Hepatocyte (in vitro differentiated cells): Measurements from ENCODE around the gene RNASEH2A. TPM values are rescaled to one million over a fixed set of nuclear protein-coding genes. Genes with fewer than 3 reads are reported as not detected.
"Not testable (repeated sequence)": the region's sequence is repeated elsewhere in the genome, so short reads cannot be mapped to it uniquely, and the experiment has no call there.

Source experiments
- DNase-seq: peaks from one replicate; pipeline ENCODE4 v3.0.0-alpha.2; 2016; ENCODE audit warnings: low spot score
- H2AFZ ChIP-seq: fragments of 200-600 bp; sonication (generic); 2 replicates; pipeline ENCODE4 v1.6.0; 2016; ENCODE audit warnings: antibody characterized with exemption, mild to moderate bottlenecking
- H3K27ac ChIP-seq: fragments of 200-600 bp; sonication (generic); 2 replicates; pipeline ENCODE4 v1.5.1; 2016; ENCODE audit warnings: mild to moderate bottlenecking
- H3K27me3 ChIP-seq: fragments of 200-600 bp; sonication (generic); 2 replicates; pipeline ENCODE4 v1.6.1; 2016
- H3K36me3 ChIP-seq: fragments of 200-600 bp; sonication (generic); replicated peaks from 2 replicates; pipeline ENCODE4 v1.5.1; 2016; ENCODE audit warnings: low read depth; ENCODE audit not compliant: insufficient read depth
- H3K4me1 ChIP-seq: fragments of 200-600 bp; sonication (generic); 2 replicates; pipeline ENCODE4 v1.5.1; 2016; ENCODE audit warnings: mild to moderate bottlenecking, moderate library complexity; ENCODE audit not compliant: insufficient read depth
- H3K4me2 ChIP-seq: fragments of 200-600 bp; sonication (generic); 2 replicates; pipeline ENCODE4 v1.6.0; 2016
- H3K4me3 ChIP-seq: fragments of 200-600 bp; sonication (generic); 2 replicates; pipeline ENCODE4 v1.5.1; 2016; ENCODE audit warnings: mild to moderate bottlenecking
- H3K79me2 ChIP-seq: fragments of 200-600 bp; sonication (generic); 2 replicates; pipeline ENCODE4 v1.6.0; 2017; ENCODE audit warnings: mild to moderate bottlenecking
- H3K9me2 ChIP-seq: fragments of 200-600 bp; sonication (generic); replicated peaks from 2 replicates; pipeline ENCODE4 v1.6.0; 2017; ENCODE audit warnings: mild to moderate bottlenecking; ENCODE audit not compliant: insufficient read depth
- H3K9me3 ChIP-seq: fragments of 200-600 bp; sonication (generic); 2 replicates; pipeline ENCODE4 v1.5.1; 2016; ENCODE audit warnings: low read depth, mild to moderate bottlenecking
- H4K20me1 ChIP-seq: fragments of 200-600 bp; sonication (generic); 2 replicates; pipeline ENCODE4 v1.6.0; 2016; ENCODE audit warnings: mild to moderate bottlenecking; ENCODE audit not compliant: insufficient read depth, poor library complexity, severe bottlenecking
- EZH2 ChIP-seq: fragments of 200-600 bp; sonication (generic); IDR thresholded peaks from 2 replicates; pipeline ENCODE4 v1.6.1; 2016; ENCODE audit warnings: antibody characterized with exemption, mild to moderate bottlenecking, borderline replicate concordance
- EZH2phosphoT487 ChIP-seq: fragments of 200-600 bp; sonication (generic); IDR thresholded peaks from one replicate; pipeline ENCODE4 v1.6.1; 2018; ENCODE audit warnings: antibody characterized with exemption, mild to moderate bottlenecking, low read depth, moderate library complexity; ENCODE audit not compliant: unreplicated experiment, severe bottlenecking
- WGBS: methylation state at CpG from one replicate; pipeline ENCODE4 v1.1.6; 2016; ENCODE audit warnings: low lambda C conversion rate; ENCODE audit errors: missing lambda C conversion rate; 5-methylcytosine and 5-hydroxymethylcytosine counted together
- polyA plus RNA-seq: library from polyadenylated mRNA; unstranded; fragments of >200 nt; fragmentation: Nextera tagmentation; extraction: Ambion mirVana; gene quantifications from 2 replicates; pipeline ENCODE4 v1.2.1, GENCODE V29; 2016
- total RNA-seq: library from RNA; depleted of rRNA; stranded (reverse); fragments of >200 nt; gene quantifications from 2 replicates; pipeline ENCODE4 v1.2.3, GENCODE V29; 2014
- TF ChIP-seq, protein P1 (sequence below): fragments of 200-600 bp; sonication (generic); IDR thresholded peaks from 2 replicates; pipeline ENCODE4 v1.5.1; 2016; ENCODE audit warnings: antibody characterized with exemption, mild to moderate bottlenecking; ENCODE audit not compliant: poor library complexity

The RNASEH2A gene
- total and polyA plus RNA-seq, 2 experiments from 2014 or later, result 9.3 to 25.7 TPM

DNA sequence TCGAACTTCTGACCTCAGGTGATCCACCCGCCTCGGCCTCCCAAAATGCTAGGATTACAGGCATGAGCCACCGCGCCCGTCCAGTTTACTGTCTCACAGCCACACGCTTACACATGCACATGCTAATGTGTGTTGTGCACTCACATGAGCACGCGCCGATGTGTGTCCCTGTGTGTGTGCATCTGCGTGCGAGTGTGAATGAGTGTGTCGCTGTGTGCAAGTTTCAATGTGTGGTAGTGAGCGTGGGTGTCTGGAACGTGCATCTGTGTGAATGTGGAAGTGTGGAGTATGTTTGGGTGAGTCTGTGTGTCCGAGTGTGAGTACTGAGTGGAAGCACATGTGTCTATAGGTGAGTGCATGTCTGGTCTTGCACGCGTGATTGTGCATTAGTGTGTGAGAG, 36.1 kb downstream of the RNASEH2A start:
- Histone ChIP-seq H4K20me1 (no peaks in the 10 kb centered on the region), H3K4me1 (no peaks in the 10 kb centered on the region), H3K9me3 (no peaks in the 10 kb centered on the region), H3K36me3 (no peaks in the 10 kb centered on the region), H3K79me2 (no peaks in the 10 kb centered on the region), H3K9me2 (no peaks in the 10 kb centered on the region), H3K4me3 (no peak overlapping the region), H3K27me3 (peaks cover 43% of the 10 kb centered on the region), H3K4me2 (no peak overlapping the region), H2AFZ (no peak overlapping the region), H3K27ac (no peak overlapping the region)
- TF ChIP-seq EZH2, result no peak
- TF ChIP-seq, protein P1, sequence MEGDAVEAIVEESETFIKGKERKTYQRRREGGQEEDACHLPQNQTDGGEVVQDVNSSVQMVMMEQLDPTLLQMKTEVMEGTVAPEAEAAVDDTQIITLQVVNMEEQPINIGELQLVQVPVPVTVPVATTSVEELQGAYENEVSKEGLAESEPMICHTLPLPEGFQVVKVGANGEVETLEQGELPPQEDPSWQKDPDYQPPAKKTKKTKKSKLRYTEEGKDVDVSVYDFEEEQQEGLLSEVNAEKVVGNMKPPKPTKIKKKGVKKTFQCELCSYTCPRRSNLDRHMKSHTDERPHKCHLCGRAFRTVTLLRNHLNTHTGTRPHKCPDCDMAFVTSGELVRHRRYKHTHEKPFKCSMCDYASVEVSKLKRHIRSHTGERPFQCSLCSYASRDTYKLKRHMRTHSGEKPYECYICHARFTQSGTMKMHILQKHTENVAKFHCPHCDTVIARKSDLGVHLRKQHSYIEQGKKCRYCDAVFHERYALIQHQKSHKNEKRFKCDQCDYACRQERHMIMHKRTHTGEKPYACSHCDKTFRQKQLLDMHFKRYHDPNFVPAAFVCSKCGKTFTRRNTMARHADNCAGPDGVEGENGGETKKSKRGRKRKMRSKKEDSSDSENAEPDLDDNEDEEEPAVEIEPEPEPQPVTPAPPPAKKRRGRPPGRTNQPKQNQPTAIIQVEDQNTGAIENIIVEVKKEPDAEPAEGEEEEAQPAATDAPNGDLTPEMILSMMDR, result no peak
- TF ChIP-seq EZH2phosphoT487, result no peak
- no peak for DNase-seq
- WGBS, result 96% methylated on average over 18 of the region's 18 CpGs

DNA sequence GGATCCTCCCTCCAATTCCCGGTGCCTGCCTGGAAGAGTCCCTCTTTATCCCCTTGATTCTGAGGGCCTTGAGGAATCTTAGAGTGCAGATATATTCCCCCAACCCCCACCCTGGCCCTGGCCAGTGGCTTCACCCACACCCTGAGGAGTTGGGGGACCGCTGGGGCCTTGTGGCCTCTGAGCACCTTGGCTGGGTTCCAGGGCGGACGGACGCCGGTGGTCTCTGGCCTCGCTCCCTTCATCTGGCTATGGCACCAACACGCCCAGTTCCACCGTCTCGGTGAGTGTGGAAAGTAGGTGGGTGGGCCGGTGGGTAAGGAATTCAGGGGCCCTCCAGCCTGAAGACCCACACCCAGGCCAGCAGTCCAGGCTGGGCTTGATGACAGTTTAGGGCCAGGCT, 36.9 kb downstream of the RNASEH2A start:
- Histone ChIP-seq H3K4me3 (no peak overlapping the region), H3K27ac (no peak overlapping the region), H3K9me2 (no peaks in the 10 kb centered on the region), H2AFZ (no peak overlapping the region), H3K4me1 (no peaks in the 10 kb centered on the region), H3K27me3 (peaks cover 38% of the 10 kb centered on the region), H3K79me2 (no peaks in the 10 kb centered on the region), H4K20me1 (no peaks in the 10 kb centered on the region), H3K36me3 (no peaks in the 10 kb centered on the region), H3K4me2 (no peak overlapping the region), H3K9me3 (no peaks in the 10 kb centered on the region)
- TF ChIP-seq EZH2phosphoT487 (no peak), EZH2 (no peak)
- TF ChIP-seq, protein P1, result no peak
- no peak for DNase-seq
- WGBS, result 89% methylated on average over 11 of the region's 11 CpGs

DNA sequence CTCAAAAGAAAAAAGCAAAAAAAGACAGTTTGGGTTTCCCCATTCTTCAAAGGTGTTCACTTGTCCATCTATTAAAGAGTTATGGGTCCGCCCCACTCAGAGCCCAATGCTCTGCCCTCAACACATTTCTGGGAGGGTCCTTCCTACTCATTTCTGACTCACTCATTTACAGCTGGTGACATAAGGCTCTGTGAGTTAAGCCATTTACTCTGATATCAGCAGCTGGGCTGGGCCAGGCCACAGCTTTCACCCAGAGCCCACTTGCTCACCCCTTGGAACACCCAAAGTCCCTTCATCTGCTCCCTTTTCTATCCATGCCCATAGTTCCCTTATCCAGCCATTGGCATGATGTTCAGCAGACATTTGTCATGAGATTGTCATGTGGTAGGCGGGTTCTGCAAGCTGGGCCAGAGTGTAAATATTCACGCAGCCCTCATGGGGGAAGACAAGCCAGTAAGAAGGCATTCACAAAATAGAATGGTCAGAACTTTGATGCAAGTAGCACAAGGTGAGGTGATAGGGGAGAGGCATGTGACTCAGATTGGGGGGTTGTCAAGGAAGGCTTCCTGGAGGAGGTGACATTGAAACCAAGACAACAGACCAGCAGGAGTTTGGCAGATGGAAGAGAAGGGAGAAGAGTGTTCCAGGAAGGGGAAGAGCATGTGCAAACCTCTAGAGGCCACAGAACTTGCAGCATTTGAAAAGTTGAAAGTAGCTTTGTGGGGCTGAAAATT, 37.8 kb downstream of the RNASEH2A start:
- H2AFZ ChIP-seq, result no peak overlapping the region

DNA sequence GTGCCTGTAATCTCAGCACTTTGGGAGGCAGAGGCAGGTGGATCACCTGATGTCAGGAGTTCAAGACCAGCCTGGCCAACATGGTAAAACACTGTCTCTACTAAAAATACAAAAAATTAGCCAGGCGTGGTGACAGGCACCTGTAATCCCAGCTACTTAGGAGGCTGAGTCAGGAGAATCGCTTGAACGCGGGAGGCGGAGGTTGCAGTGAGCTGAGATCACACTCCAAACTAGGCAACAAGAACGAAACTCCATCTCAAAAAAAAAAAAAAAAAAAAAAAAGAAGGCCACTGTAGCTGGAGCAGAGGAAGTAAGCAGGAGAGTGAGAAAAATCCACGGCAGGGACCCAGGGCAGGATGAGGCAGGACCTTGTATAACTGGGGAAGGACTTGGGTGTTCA, 40.2 kb downstream of the RNASEH2A start:
- H3K4me2 ChIP-seq, H3K36me3 ChIP-seq, H2AFZ ChIP-seq, H3K4me1 ChIP-seq, H4K20me1 ChIP-seq, DNase-seq, H3K4me3 ChIP-seq, H3K27ac ChIP-seq, H3K27me3 ChIP-seq, H3K9me2 ChIP-seq, H3K9me3 ChIP-seq, H3K79me2 ChIP-seq: not testable (repeated sequence)
- 91% methylated on average over 6 of the region's 7 CpGs for WGBS

More for the DNA sequence above, 37.8 kb downstream of the RNASEH2A start:
- Histone ChIP-seq H3K4me2 (no peak overlapping the region), H4K20me1 (no peaks in the 10 kb centered on the region), H3K27me3 (peaks cover 29% of the 10 kb centered on the region), H3K9me2 (no peaks in the 10 kb centered on the region), H3K36me3 (no peaks in the 10 kb centered on the region), H3K9me3 (no peaks in the 10 kb centered on the region), H3K4me3 (no peak overlapping the region), H3K4me1 (no peaks in the 10 kb centered on the region), H3K79me2 (no peaks in the 10 kb centered on the region), H3K27ac (no peak overlapping the region)
- WGBS, result 87% methylated on average over 3 of the region's 3 CpGs
- TF ChIP-seq EZH2, result no peak
- no peak for TF ChIP-seq EZH2phosphoT487
- TF ChIP-seq, protein P1, result no peak
- no peak for DNase-seq
